Endothelial cell of umbilical vein (primary cell): ENCODE results near the gene DNAJC7. TPM values are rescaled to one million over a fixed set of nuclear protein-coding genes. Genes with fewer than 3 reads are reported as not detected.

Source experiments
- BruUV-seq: library from RNA; stranded (reverse); fragments of 400-500 nt; replicated peaks from 2 replicates; lab custom pipeline; 2021; lab: Mats Ljungman, UMichigan
- CTCF ChIA-PET: fragments of 300-600, 350-600 bp; sonication (Branson Sonifier 250); formaldehyde crosslinking; loops from one replicate; lab custom pipeline; 2021; ENCODE audit warnings: antibody characterized with exemption, inconsistent platforms; lab: Charles Lee
- POLR2A ChIA-PET: fragments of 300-600, 350-600 bp; sonication (Branson Sonifier 250); formaldehyde crosslinking; loops from one replicate; lab custom pipeline; 2021; ENCODE audit warnings: antibody characterized with exemption, inconsistent platforms; lab: Charles Lee
- DNase-seq: peaks from one replicate; pipeline ENCODE4 v3.0.0-alpha.2; 2011; ENCODE audit warnings: low read depth, low spot score
- FAIRE-seq: peaks from 2 replicates; lab custom pipeline; 2011; peaks lifted over from hg19 to GRCh38; lab: Jason Lieb, UNC
- H2AFZ ChIP-seq: 2 replicates; pipeline ENCODE4 v1.6.0; 2012; ENCODE audit warnings: low read depth, low read length, control low read depth, inconsistent platforms
- H3K27ac ChIP-seq: 2 replicates; pipeline ENCODE4 v1.5.1; 2011; ENCODE audit warnings: low read depth, mild to moderate bottlenecking, control low read depth, low read length, moderate library complexity; ENCODE audit not compliant: insufficient read depth
- H3K27me3 ChIP-seq, 2 experiments: 2 replicates each; pipeline versions ENCODE4 v1.6.0 to v1.6.1; 2011; ENCODE audit warnings: low read length in 2 of 2, mixed read lengths in 1 of 2; ENCODE audit not compliant: control insufficient read depth in 2 of 2, insufficient read depth in 2 of 2
- H3K36me3 ChIP-seq, 2 experiments: 2 replicates in 1 of 2; 3 replicates in 1 of 2; pipeline ENCODE4 v1.5.1; 2011; ENCODE audit warnings: low read length in 2 of 2, mild to moderate bottlenecking in 1 of 2, moderate library complexity in 1 of 2; ENCODE audit not compliant: control insufficient read depth in 2 of 2, insufficient read depth in 2 of 2; ENCODE audit errors: extremely low read depth in 1 of 2
- H3K4me1 ChIP-seq: 3 replicates; pipeline ENCODE4 v1.5.1; 2011; ENCODE audit warnings: mild to moderate bottlenecking, low read length; ENCODE audit not compliant: control insufficient read depth, insufficient read depth; ENCODE audit errors: extremely low read depth
- H3K4me2 ChIP-seq: 2 replicates; pipeline ENCODE4 v1.6.1; 2011; ENCODE audit warnings: low read length, control low read depth, mixed read lengths; ENCODE audit not compliant: insufficient read depth
- H3K4me3 ChIP-seq, 3 experiments: fragments of 200-600 bp in 1 of 3; sonication (generic), shearing (Covaris generic) in 1 of 3; replicated peaks in 1 of 3; 2 replicates each; pipeline ENCODE4 v1.5.1; 2011 to 2016; ENCODE audit warnings: control low read depth in 3 of 3, low read length in 3 of 3, mild to moderate bottlenecking in 2 of 3, inconsistent platforms in 1 of 3, low read depth in 1 of 3, moderate library complexity in 1 of 3; ENCODE audit not compliant: insufficient read depth in 1 of 3
- H3K79me2 ChIP-seq: 2 replicates; pipeline ENCODE4 v1.6.0; 2012; ENCODE audit warnings: low read length, inconsistent platforms; ENCODE audit not compliant: control insufficient read depth, insufficient read depth
- H3K9ac ChIP-seq: replicated peaks from 2 replicates; pipeline ENCODE3; 2011; ENCODE audit warnings: low read length, control low read depth; ENCODE audit not compliant: insufficient read depth; ENCODE audit errors: extremely low read depth
- H3K9me1 ChIP-seq: replicated peaks from 3 replicates; pipeline ENCODE4 v1.6.0; 2011; ENCODE audit warnings: mild to moderate bottlenecking, low read length; ENCODE audit not compliant: control insufficient read depth, insufficient read depth; ENCODE audit errors: extremely low read depth
- H3K9me3 ChIP-seq: replicated peaks from 2 replicates; pipeline ENCODE4 v1.5.1; 2012; ENCODE audit warnings: low read length, inconsistent platforms; ENCODE audit not compliant: control insufficient read depth, insufficient read depth
- H4K20me1 ChIP-seq: replicated peaks from 2 replicates; pipeline ENCODE3; 2011; ENCODE audit warnings: mild to moderate bottlenecking, low read length; ENCODE audit not compliant: control insufficient read depth, insufficient read depth; ENCODE audit errors: extremely low read depth
- CTCF ChIP-seq, 2 donors: IDR thresholded peaks; 1 replicate in 1 of 2; 2 replicates in 1 of 2; pipeline ENCODE4 v1.5.1; 2011; ENCODE audit warnings: low read length in 2 of 2, mild to moderate bottlenecking in 2 of 2, moderate library complexity in 2 of 2, control low read depth in 1 of 2, inconsistent platforms in 1 of 2, low read depth in 1 of 2; ENCODE audit not compliant: insufficient read depth in 1 of 2; ENCODE audit errors: extremely low read depth in 1 of 2
- EZH2 ChIP-seq: IDR thresholded peaks from 2 replicates; pipeline ENCODE4 v1.6.1; 2012; ENCODE audit warnings: borderline replicate concordance, low read depth, mild to moderate bottlenecking, moderate library complexity, low read length, inconsistent platforms; ENCODE audit not compliant: severe bottlenecking
- FOS ChIP-seq: IDR thresholded peaks from 2 replicates; pipeline ENCODE4 v1.6.1; 2011; ENCODE audit warnings: mild to moderate bottlenecking, low read length, moderate library complexity, borderline replicate concordance; ENCODE audit not compliant: insufficient read depth
- GATA2 ChIP-seq: IDR thresholded peaks from 2 replicates; pipeline ENCODE4 v1.7.0; 2011; ENCODE audit warnings: low read depth, mild to moderate bottlenecking, moderate library complexity, mixed read lengths, low read length; ENCODE audit not compliant: insufficient read length, insufficient read depth
- JUN ChIP-seq: IDR thresholded peaks from 2 replicates; pipeline ENCODE4 v1.6.1; 2011; ENCODE audit warnings: borderline replicate concordance, low read depth; ENCODE audit not compliant: insufficient read length, insufficient read depth
- MYC ChIP-seq: IDR thresholded peaks from one replicate; pipeline ENCODE4 v1.6.1; 2011; ENCODE audit warnings: mild to moderate bottlenecking, low read depth, low read length
- POLR2A ChIP-seq: IDR thresholded peaks from 2 replicates; pipeline ENCODE4 v1.6.1; 2012; ENCODE audit warnings: low read depth, mild to moderate bottlenecking, control low read depth, low read length
- POLR2AphosphoS5 ChIP-seq: IDR thresholded peaks from 2 replicates; pipeline ENCODE4 v1.6.1; 2012; ENCODE audit warnings: low read depth, mild to moderate bottlenecking, control low read depth, low read length, moderate library complexity; ENCODE audit not compliant: insufficient read depth
- dilution Hi-C: fragments of 300-500 bp; cut with MboI; formaldehyde crosslinking; loops from one replicate; pipeline ENCODE4 v1.15.0; 2019; ENCODE audit warnings: low sequenced_read_pairs; ENCODE audit not compliant: extremely low pct_ligation_motif_present
- intact Hi-C: fragments of 100-400 bp; cut with micrococcal nuclease; formaldehyde crosslinking; loops from one replicate; pipeline ENCODE4 v1.10.0; 2022
- polyA plus RNA-seq, 4 experiments: library from polyadenylated mRNA; depleted of rRNA in 3 of 4; stranded (reverse) in 3 of 4; unstranded in 1 of 4; fragments of >200 nt; gene quantifications; 2 replicates each; pipeline versions ENCODE4 v1.2.1 to v1.2.3, GENCODE V29; 2011 to 2012; ENCODE audit warnings: missing spikeins in 1 of 4
- total RNA-seq: library from RNA; stranded (reverse); gene quantifications from 2 replicates; pipeline ENCODE4 v1.2.3, GENCODE V29; 2021
- TF ChIP-seq, protein P1 (sequence below): IDR thresholded peaks from 2 replicates; pipeline ENCODE4 v1.6.1; 2011; ENCODE audit not compliant: insufficient read depth, insufficient read length

DNAJC7 gene
- total and polyA plus RNA-seq, 2 donors (not counting 3 experiments of a cell fraction or from before 2014, with no cell fraction given) = 19.8 to 111 TPM

DNA sequence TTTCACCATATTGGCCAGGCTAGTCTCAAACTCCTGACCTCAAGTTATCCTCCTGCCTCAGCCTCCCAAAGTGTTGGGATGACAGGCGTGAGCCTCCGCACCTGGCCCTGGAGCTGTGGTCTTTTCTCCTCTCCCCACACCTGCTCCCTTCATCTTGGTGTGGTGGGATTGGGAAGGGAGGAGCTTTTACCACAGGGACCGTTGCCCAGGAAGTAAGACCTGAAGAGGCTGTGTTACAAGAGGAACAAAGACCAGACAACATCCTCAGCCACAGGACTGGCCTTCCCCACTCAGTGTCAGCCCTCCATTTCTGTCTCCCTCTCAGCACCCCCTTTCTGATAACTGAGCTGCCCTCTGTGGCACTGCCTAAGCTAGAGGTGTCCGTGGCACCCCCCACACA is 42.6 kb upstream of the DNAJC7 start:
- H2AFZ ChIP-seq = no peak overlapping the region
- dilution Hi-C loops = no loop called here
- no peaks in the 10 kb centered on the region for H3K9me1 ChIP-seq
- BruUV-seq = no TSS peak
- no peak for TF ChIP-seq POLR2A
- TF ChIP-seq MYC = no peak
- TF ChIP-seq, protein P1, sequence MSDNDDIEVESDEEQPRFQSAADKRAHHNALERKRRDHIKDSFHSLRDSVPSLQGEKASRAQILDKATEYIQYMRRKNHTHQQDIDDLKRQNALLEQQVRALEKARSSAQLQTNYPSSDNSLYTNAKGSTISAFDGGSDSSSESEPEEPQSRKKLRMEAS = no peak
- TF ChIP-seq CTCF (IDR thresholded peaks at IDR 0.05; ENCODE audit: extremely low read depth in 1 of 2, insufficient read depth in 1 of 2, low read depth in 1 of 2, low read length in 2 of 2) = no peak
- TF ChIP-seq EZH2 = no peak
- TF ChIP-seq GATA2 = no peak
- no peak for TF ChIP-seq POLR2AphosphoS5
- TF ChIP-seq FOS = no peak
- TF ChIP-seq JUN = no peak
- H3K79me2 ChIP-seq = no peaks in the 10 kb centered on the region
- no peaks in the 10 kb centered on the region for H3K4me1 ChIP-seq
- peaks cover 8 to 12% of the 10 kb centered on the region in 2 experiments for H3K27me3 ChIP-seq
- intact Hi-C loops = no loop called here
- H3K36me3 ChIP-seq = no peaks in the 10 kb centered on the region
- H3K9ac ChIP-seq = no peak overlapping the region
- POLR2A ChIA-PET = no interaction called here
- CTCF ChIA-PET = interaction anchor here (1.1 kb wide), 1 partner anchor 8 kb away, joined by 4 read pairs; no protein-coding TSS in a partner anchor
- DNase-seq (no peak), FAIRE-seq (no peak)
- H3K4me3 ChIP-seq = no peak overlapping the region
- H3K9me3 ChIP-seq = no peaks in the 10 kb centered on the region
- H4K20me1 ChIP-seq = no peaks in the 10 kb centered on the region
- H3K27ac ChIP-seq = no peak overlapping the region
- no peak overlapping the region for H3K4me2 ChIP-seq
